ENCODE results near the gene FTO.
"Not testable (repeated sequence)": the region's sequence is repeated elsewhere in the genome, so short reads cannot be mapped to it uniquely, and the experiment has no call there.

Gene FTO

GRCh38 chr16:53849994-53850393 is 146.0 kb downstream of the FTO start:
- FAIRE-seq, result peak; percentile 23
- no peak for DNase-seq (ENCODE audit: insufficient read length, low spot score)

- no peak for DNase-seq (ENCODE audit: insufficient read length, low spot score)
- no peak for FAIRE-seq
Measured at GRCh38 chr16:53852678-53853077, 148.7 kb downstream of the FTO start.

GRCh38 chr16:53855056-53855455 is 151.1 kb downstream of the FTO start:
- FAIRE-seq, result no peak
- no peak for DNase-seq (ENCODE audit: insufficient read length, low spot score)

GRCh38 chr16:53855511-53855910 is 151.6 kb downstream of the FTO start:
- FAIRE-seq, result no peak
- no peak for DNase-seq (ENCODE audit: insufficient read length, low spot score)

- DNase-seq (ENCODE audit: insufficient read length, low spot score) (no peak), FAIRE-seq (no peak)
Measured at GRCh38 chr16:53859995-53860540, 156.1 kb downstream of the FTO start.

GRCh38 chr16:53863861-53864260 is 159.9 kb downstream of the FTO start:
- DNase-seq (ENCODE audit: insufficient read length, low spot score), result no peak
- FAIRE-seq, result no peak

GRCh38 chr16:53864819-53865493 is 161.0 kb downstream of the FTO start:
- DNase-seq (ENCODE audit: insufficient read length, low spot score) (no peak), FAIRE-seq (no peak)

- FAIRE-seq, result no peak
- no peak for DNase-seq (ENCODE audit: insufficient read length, low spot score)
Measured at GRCh38 chr16:53865494-53865863, 161.5 kb downstream of the FTO start.

- DNase-seq (ENCODE audit: insufficient read length, low spot score), result no peak
- FAIRE-seq, result no peak
Measured at GRCh38 chr16:53866520-53866919, 162.6 kb downstream of the FTO start.

- no peak for DNase-seq (ENCODE audit: insufficient read length, low spot score)
- FAIRE-seq, result no peak
Measured at GRCh38 chr16:53870831-53871230, 166.9 kb downstream of the FTO start.

- DNase-seq (ENCODE audit: insufficient read length, low spot score) (no peak), FAIRE-seq (no peak)
Measured at GRCh38 chr16:53872248-53873221, 168.6 kb downstream of the FTO start.

- DNase-seq (ENCODE audit: insufficient read length, low spot score), result no peak
Measured at GRCh38 chr16:53876811-53877210, 172.9 kb downstream of the FTO start.

GRCh38 chr16:53878216-53878615 is 174.3 kb downstream of the FTO start:
- FAIRE-seq (no peak), DNase-seq (ENCODE audit: insufficient read length, low spot score) (no peak)

More at GRCh38 chr16:53876811-53877210, 172.9 kb downstream of the FTO start:
- no peak for FAIRE-seq

GRCh38 chr16:53881371-53881770 is 177.4 kb downstream of the FTO start:
- DNase-seq (ENCODE audit: insufficient read length, low spot score) (no peak), FAIRE-seq (no peak)

GRCh38 chr16:53882310-53882709 is 178.4 kb downstream of the FTO start:
- DNase-seq (ENCODE audit: insufficient read length, low spot score), result no peak

GRCh38 chr16:53884748-53885147 is 180.8 kb downstream of the FTO start:
- no peak for DNase-seq (ENCODE audit: insufficient read length, low spot score)
- FAIRE-seq, result no peak

More at GRCh38 chr16:53882310-53882709, 178.4 kb downstream of the FTO start:
- FAIRE-seq, result no peak

GRCh38 chr16:53886482-53887378 is 182.8 kb downstream of the FTO start:
- DNase-seq (ENCODE audit: insufficient read length, low spot score) (no peak), FAIRE-seq (no peak)

GRCh38 chr16:53888222-53888621 is 184.3 kb downstream of the FTO start:
- DNase-seq (ENCODE audit: insufficient read length, low spot score) (no peak), FAIRE-seq (no peak)

- not testable (repeated sequence) for DNase-seq (ENCODE audit: insufficient read length, low spot score); FAIRE-seq
Measured at GRCh38 chr16:53890877-53891276, 186.9 kb downstream of the FTO start.

GRCh38 chr16:53891409-53892139 is 187.6 kb downstream of the FTO start:
- FAIRE-seq, result no peak
- no peak for DNase-seq (ENCODE audit: insufficient read length, low spot score)

All from GM19239 (cell line).